ENCODE data around the gene EID2.

DNA sequence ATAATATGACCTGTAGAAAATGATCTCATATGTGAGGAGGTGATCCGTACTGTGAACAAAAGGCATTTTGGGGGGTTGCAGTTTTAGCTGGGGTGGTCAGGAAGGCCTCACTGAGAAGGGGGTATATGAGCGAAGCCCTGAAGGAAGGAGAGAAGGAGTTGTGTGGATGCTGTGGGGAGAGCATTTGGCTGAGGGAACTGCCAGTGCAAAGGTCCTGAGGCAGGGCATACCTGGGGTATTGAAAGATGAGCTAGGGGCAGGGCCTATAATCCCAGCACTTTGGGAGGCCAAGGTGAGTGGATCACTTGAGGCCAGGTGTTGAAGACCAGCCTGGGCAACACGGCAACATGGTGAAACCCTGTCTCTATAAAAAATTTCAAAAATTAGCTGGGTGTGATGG, 22.5 kb downstream of the EID2 start:
- TF ChIP-seq POLR2A (IDR thresholded peaks at IDR 0.05; ENCODE audit: low read depth, low read length) = no peak
- no peak for TF ChIP-seq TAF1 (IDR thresholded peaks at IDR 0.05; ENCODE audit: borderline replicate concordance, low read depth, low read length)
- no peak for TF ChIP-seq POLR2AphosphoS5 (IDR thresholded peaks at IDR 0.05; ENCODE audit: low read depth, low read length)

Measured in GM12892 (cell line).